Bone marrow (tissue), 2 donors: ENCODE measurements around the gene AGBL2.
A peak's percentile ranks its signal among the peaks of the same experiment; 100 is the strongest.
"Not testable (repeated sequence)": the region's sequence is repeated elsewhere in the genome, so short reads cannot be mapped to it uniquely, and the experiment has no call there.

Experiments used
- DNase-seq, 2 donors: peaks; one replicate each; lab custom pipeline; 2025; lab: John Stamatoyannopoulos, UW

Gene AGBL2, protein sequence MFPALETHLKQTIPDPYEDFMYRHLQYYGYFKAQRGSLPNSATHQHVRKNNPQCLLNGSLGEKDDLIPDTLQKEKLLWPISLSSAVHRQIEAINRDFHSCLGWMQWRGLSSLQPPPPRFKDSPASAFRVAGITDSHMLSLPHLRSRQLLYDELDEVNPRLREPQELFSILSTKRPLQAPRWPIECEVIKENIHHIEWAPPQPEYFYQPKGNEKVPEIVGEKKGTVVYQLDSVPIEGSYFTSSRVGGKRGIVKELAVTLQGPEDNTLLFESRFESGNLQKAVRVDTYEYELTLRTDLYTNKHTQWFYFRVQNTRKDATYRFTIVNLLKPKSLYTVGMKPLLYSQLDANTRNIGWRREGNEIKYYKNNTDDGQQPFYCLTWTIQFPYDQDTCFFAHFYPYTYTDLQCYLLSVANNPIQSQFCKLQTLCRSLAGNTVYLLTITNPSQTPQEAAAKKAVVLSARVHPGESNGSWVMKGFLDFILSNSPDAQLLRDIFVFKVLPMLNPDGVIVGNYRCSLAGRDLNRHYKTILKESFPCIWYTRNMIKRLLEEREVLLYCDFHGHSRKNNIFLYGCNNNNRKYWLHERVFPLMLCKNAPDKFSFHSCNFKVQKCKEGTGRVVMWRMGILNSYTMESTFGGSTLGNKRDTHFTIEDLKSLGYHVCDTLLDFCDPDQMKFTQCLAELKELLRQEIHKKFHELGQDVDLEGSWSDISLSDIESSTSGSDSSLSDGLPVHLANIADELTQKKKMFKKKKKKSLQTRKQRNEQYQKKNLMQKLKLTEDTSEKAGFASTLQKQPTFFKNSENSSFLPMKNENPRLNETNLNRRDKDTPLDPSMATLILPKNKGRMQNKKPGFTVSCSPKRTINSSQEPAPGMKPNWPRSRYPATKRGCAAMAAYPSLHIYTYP

DNA sequence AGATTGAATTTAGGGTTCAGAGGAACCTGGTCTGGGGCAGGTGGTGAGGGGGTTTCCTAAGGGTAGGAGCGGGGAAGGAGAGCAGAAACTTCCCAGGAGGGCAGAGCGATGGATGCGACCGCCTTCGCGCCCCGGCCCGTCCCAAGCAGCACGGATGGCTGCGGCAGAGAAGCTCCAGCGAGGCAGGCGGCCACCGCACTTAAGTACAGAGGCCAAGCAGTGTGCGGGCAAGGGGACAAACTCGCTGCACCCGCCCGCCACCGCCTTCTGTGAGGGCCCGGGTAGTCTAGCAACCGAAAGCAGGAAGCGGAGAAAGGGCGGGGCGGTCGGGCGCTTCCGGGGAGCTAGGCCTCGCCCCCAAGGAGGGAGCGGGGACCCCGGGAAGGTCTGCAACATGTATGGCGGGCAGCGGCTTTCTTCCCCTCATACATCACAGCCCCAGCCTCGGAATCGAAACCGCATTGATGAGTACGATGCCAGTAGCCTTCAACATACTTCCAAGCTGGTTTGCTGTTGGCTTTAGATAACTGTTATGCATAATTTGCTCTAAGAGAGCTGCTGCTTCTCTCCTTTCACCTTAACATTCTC, at the start of gene AGBL2:
AGBL2 (minus strand) TSS at position 288 of the 588 bp plus-strand sequence. CDS start 719 bp downstream, outside the sequence.
- peak; percentile 53 to 63 for DNase-seq

DNA sequence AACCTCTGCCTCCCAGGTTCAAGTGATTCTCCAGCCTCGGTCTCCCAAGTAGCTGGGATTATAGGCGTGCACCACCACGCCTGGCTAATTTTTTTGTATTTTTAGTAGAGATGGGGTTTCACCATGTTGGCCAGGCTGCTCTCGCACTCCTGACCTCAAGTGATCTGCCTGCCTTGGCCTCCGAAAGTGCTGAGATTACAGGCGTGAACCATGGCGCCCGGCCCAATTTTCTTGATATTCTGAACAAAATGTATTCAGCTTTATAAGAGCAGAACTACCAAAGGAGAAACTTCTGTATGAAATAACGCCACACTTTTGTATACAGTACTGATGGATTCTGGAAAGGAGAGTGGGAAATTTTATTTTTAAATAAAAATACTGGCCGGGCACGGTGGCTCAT, 44.1 kb upstream of the AGBL2 start:
- not testable (repeated sequence) for DNase-seq

DNA sequence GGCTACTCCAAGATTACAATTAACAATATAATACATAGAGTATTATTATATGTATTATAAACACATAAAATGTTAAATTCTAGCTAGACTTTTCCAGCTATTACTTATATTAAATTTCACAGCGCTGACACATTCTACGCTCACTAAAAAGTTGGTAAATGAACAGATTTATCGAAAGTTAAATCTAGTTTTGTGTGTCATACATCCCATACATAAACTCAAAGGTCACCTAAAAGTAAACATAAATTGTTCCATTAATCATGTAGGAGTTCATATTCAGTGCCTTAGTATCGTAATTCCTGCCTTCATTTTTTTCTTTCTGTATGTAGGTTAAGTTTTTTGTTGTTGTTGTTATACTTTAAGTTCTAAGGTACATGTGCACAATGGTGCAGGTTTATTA, 41.0 kb upstream of the AGBL2 start:
- no peak for DNase-seq

DNA sequence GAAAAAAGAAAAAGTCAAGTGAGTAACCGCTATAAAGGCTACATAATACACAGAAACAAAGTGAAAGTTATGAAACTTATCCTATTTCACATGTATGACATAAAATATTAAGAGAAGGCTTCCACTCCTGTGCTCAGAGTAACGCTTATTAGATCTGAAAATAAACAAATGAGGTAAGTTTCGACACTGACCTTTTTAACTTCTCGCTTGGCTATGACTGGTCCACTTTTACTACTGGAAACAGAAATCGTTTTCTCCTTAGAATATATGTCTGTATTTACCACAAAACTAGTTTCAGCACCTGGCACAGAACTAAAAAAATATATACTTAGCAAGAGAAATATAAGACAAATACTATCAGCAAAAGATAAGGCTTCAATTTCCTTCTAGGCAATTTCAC, 35.6 kb upstream of the AGBL2 start:
- DNase-seq: no peak

DNA sequence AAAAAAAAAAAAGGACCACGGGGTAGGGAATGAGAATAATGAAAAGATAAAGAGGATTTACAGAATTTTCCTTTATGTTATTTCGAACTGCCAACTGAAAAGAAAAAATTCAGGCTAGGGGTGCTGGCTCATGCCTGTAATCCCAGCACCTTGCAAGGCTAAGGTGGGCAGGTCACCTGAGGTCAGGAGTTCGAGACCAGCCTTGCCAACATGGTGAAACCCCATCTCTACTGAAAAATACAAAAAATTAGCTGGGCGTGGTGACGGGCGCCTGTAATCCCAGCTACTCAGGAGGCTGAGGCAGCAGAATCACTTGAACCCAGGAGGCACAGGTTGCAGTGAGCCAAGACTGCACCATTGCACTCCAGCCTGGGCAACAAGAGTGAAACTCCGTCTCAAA, 27.3 kb upstream of the AGBL2 start:
- DNase-seq: not testable (repeated sequence)

DNA sequence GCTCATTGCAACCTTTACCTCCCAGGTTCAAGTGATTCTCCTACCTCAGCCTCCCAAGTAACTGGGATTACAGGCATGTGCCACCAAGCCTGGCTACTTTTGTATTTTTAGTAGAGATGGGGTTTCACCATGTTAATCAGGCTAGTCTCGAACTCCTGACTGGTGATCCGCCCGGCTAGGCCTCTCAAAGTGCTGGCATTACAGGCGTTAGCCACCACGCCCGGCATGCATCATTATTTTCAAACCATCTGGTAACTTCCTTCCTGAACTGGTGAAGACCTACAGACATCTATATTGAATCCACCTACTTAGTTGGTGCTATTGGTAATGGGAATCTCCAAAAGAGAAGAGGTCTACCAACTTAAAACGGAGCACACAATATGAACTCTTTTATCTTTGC, 22.6 kb upstream of the AGBL2 start:
- not testable (repeated sequence) for DNase-seq

DNA sequence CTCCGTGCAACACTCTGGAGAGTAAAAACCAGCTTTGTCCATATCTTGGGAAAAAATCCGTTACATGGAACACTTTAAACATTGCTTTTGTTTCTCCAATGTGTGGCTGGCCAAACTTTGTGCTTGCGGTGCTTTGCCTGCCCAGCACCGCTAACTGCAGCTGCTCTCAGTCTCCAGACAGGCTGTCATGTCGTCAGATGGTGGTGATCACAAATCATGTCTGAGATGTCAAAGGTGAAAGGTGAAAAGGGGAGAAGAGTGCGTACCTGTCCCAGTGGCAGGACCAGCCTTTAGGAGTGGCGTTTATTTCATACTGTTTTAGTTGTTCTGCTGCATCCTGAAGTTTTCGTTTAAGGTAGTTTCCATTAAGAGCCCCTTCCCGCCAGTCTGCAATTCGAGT, 17.1 kb upstream of the AGBL2 start:
- DNase-seq: no peak

DNA sequence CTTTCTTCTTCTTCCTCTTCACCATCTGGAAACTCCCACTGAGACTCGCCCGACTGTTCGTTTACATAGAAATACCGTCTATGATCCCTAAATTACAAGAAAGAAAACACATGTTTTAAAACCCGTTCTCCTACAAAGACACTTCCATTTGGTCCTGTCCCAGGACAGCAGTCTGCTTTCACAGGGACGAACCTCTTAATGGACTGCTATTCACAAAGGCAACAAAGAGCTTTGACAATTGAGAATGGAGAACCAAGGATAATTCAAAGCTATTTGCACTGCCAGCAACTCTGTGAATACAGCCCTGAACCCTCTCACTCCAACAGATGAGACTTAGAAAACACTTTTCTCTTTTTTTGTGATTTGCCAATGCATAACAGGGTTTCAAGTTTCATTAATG, 16.3 kb upstream of the AGBL2 start:
- DNase-seq: no peak

DNA sequence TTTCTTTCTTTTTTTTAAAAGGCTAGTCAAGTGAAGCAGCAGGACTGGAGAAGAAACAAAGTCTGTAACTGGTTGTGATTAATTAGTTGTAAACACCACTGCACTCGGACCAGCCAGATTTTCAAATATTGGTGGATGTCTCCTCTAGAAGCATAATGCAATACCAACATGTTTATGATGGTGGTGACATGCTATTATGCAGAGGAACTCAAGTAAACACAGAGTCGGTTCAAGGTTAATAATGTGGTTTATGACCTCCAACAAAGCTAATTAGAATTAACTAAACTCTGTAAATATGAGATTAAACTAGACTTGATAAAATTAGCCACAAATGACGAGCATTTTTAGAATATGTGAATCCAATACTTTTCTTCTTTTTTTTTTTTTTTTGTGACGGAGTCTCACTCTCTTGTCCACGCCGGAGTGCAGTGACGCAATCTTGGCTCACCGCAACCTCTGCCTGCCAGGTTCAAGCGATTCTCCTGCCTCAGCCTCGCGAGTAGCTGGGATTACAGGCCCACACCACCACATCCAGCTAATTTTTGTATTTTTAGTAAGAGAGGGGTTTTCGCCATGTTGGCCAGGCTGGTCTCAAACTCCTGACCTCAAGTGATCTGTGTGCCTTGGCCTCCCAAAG, 11.8 kb upstream of the AGBL2 start:
- DNase-seq: no peak

DNA sequence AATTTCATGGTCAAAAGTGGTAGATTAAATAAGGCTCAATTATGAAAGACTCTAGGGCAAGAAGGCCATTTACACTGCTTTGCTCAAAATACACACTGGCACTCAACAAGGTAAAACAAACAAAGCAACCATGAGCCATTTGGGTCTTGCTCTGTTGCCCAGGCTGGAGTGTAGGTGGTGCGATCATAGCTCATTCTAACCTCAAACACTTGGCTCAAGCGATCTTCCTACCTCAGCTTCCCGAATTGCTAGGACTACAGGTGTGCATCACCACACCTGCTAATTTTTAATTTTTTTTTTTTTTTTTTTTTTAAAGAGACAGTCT, 10.9 kb upstream of the AGBL2 start:
- DNase-seq: no peak

DNA sequence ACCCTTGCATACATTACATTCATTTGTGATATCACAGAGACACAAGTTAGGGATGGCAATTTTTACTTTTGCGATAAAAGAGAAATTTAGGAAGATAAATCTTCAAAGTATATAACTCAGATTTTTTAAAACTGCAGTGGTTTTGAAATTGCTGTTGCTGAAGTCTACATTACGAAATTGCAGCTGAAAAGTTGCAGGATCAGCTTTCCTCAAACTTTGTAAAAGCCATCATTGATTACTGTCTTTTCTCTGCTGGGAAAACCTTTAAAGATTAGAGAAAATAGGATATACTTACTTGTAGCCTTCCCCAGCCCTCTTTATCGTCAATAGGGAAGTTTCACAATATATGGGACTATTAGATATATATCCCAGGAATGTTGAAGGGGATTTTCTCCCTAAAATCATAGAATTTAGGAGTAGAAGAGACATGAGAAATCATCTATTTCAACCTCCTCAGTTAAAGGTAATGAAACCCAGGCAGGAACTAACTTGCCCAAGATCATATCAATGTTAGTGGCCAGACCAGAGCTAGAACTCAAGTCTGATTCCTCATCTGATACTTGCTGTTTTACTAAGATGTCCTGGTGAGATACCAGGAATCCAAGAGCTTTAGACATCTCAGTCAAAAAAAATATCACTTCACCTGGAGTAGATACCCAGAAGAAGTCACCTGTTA, 10.4 kb upstream of the AGBL2 start:
- no peak for DNase-seq

DNA sequence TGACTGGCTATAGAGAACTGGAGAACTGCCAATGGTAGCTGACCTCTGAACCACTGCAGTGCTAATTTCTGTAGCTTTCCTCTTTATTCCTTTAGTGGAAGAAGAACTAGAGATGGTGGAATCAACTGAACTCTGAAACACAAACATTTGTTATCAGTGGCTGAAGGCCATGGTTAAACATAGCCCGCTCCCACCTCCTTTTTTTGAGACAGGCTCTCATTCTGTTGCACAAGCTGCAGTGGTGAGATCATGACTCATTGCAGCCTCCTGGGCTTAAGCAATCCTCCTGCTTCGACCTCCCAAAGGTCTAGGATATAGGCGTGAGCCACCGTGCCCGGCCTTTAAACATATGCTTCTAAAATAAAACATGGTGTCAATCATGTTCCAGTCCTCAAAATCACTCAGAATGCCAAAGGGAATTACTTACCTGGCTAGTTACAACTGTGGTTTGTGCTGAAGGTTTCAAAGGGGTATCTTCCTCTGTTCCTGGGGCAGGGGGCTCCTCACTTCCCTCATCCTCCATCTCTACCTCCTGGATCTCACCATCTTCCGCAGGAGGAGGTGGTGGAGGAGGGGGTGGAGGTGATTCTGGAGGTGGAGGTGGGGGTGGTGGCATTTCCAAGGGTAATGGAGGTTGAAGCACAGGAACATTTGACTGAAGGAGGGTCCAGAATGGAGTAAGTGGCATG, 9.0 kb upstream of the AGBL2 start:
- no peak for DNase-seq

DNA sequence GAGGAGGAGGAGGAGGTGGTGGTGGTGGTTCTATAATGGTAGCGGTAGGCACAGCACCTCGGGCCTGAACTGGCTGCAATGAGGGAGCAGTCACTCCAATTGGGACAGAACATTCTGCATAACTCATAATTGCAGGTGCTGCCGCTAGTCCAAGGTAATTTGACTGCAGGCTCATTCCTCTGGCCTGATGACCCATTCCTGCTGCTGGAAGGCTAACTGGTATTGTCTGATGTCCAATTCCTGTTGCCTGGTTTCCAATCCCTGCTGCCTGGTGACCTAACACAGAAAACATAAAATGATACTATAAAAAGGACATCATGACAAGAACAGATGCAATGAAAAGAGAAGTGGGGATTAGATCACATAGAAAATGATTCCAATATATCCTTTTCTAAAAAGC, 7.9 kb upstream of the AGBL2 start:
- DNase-seq: no peak

DNA sequence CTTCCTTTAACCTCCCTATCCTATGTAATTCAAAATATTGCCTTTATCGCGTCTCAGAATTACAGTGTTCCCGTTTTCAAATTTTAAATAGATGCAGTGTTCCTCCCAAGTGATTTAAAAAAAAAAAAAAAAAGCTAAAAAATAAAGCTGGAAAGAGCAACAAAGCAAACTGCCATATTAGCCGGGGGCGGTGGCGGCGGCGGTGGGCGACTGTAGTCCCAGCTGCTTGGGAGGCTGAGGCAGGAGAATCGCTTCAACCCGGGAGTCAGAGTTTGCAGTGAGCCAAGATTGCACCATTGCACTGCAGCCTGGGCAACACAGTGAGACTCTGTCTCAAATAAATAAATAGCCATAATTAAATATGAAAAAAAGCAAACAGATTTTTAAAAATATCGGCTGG, 5.5 kb upstream of the AGBL2 start:
- no peak for DNase-seq

DNA sequence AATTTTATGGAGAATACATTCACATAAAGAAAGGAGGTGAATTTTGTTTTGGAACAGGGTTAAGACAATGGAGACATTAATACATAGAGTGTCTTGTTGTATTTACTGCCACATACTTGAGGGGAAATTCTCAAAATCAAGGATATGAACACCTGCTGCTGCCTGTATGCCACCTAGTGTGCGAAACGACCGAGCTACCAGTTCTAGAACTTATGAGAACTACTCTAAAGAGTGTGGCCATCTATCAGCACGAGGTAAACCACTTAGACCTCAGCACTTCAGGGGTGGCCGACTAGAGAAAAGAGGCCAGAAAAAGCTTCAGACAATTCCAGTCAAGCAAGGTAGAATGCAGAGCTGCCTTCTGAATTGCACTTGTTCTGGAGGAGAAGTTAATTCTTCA, 1.5 kb upstream of the AGBL2 start:
- DNase-seq: no peak

DNA sequence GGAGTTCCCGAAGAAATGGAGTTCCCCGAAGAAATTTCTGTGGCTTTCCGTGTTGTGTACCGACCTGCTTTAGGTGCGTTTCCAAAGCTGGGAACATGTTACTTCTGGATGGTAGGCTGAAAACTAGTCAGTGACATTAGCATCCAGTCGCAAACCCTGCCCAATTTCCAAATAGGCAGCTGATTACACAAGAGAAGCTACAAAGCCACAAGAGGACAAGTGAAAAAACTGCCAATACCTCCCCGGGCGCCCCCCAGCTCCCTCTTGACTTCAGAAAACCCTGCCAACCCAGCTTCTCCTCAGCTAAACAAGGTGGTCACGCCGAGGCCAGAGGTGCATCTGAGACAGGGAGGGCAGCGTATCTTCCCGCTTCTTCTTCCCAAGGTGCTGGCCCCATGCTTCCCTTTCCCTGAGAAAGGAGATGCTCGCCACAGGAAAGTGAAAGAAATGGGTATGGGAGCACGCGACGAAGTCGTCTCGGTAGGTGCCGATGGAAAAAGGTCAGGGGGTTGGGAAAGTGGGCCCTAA, 551 bp downstream of the AGBL2 start:
- no peak for DNase-seq

DNA sequence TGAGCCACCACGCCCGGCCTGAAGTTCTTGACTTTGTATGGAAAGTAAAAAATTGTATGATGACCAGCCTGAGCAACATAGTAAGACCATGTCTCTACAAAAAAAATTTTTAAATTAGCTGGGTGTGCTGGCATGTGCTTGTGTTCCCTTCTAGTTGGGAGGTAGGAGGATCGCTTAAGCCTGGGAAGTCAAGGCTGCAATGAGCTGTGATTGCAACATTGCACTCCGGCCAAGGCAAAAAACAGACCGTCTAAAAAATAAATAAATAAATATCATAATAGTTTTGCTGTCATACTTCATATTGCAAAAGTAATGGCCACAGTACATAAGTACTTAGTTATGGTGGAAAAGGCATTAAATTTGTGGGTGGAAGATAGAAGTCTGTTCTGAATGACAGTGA, 3.4 kb downstream of the AGBL2 start:
- no peak for DNase-seq

DNA sequence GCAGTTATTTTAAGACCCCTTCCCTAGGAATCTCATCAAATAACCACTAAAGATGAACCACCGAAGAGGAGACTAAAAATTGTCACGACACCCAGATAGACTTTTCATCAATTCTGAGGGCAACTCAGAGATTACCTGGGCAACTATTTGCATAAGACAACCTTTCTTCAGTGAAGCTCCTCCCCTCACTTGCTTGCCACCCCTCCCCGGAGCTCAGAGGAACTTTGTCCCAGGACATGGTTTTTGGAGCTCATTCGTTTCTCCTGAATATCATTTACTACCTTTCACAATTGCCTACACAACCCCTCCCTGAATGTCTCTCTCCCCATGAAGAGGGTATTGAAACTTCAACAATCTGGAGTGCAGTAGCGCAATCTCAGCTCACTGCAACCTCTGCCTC, 3.9 kb downstream of the AGBL2 start:
- DNase-seq: no peak

DNA sequence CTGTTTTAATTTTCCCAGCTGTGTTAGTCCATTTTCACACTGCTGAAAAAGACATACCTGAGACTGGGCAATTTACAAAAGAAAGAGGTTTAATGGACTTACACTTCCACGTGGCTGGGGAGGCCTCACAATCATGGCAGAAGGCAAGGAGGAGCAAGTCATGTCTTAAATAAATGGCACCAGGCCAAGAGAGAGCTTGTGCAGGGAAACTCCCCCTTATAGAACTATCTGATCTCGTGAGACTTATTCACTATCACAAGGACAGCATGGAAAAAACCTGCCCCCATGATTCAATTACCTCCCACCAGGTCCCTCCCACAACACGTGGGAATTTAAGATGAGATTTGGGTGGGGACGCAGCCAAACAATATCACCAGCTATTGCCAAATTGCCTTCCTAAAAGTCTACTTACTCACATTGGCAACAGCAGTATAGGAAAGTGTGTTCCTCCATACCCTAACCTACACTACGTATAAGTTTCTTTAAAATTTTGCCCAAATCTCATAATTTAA, 7.8 kb downstream of the AGBL2 start:
- not testable (repeated sequence) for DNase-seq

DNA sequence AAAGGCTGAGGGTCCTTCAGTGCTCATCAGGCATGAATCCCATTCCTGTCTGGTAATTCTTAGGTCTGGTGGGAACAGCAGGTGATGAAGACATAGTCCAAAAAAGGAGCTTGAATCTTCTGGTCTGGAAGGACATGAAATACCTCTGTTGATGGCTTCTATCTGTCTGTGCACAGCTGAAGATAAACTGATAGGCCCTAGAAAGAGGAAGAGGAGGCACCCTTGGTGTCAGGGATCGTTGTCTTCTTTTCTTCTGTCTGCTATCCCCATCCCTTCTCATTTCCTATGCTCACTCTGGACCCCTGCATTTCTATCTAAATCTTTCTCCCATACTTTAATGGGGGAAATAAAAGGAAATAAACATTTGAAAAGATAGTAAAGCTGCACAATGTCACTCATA, 9.4 kb downstream of the AGBL2 start:
- peak in 1 of 2 donors; percentile 18 for DNase-seq

DNA sequence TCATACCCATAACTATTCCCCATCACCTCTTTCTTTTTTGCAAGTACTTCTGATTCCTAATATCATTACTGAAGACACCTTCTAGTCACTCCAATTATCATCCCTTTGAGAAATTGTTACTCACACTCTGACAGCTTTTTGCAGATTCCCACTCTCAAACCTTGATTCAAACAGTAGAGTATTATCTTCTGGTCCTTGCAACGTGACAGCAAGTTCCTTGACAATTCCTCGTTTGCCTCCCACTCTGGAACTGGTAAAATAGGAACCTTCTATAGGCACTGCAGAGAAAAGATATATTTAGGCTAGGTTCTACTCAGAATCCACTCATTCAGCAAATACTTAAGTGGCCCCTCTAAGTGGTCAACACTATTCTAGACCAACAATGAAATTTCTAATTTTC, 23.2 kb downstream of the AGBL2 start:
- DNase-seq: no peak
